Amniotic stem cell (primary cell): ENCODE data around the gene PPFIA3.
A peak's percentile ranks its signal among the peaks of the same experiment; 100 is the strongest.
"Not testable (repeated sequence)": the region's sequence is repeated elsewhere in the genome, so short reads cannot be mapped to it uniquely, and the experiment has no call there.

Experiments
- DNase-seq: peaks from one replicate; lab custom pipeline; 2025; lab: John Stamatoyannopoulos, UW

Gene PPFIA3

DNA sequence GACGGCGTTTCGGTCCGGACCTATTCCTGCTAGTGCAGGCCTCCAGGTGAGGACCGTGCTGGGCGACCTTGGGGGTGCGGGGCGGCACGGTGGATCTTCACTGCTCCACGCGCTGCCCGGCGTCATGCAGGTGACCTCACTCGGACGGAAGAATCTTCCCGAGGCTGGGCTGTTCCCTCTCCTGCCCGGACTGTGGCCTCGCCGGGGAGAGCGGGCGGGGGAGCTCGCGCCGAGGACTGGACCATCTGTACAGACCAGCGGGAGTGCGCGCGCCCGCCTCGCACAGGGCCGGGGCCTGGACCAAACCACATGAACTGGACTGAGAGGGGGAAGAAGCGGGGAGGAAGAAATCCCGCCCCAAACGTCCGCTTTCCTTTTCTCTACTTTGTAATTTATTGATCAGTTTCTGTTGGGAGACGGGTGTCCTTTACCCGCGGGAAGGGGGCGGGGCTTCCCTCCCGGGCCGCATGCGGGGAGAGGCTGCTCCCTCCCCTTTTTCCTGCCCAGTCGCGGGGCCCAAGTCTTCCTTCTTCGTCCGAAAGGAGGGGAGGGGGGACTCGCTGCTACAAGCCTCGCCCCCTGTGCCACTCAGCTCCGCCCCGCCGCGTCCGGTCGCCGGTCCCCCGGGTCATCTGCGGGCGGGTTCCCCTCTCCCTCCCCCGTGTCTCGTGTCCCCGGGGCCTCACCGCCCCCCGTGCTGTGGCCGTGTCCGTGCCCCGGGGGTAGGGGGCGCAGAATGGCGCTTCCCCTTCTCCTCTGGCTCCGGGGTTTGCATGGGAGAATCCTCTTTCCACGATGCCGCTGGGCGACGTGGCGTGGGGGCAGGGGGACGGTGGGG is 31.0 kb downstream of the PPFIA3 start:
- no peak for DNase-seq

DNA sequence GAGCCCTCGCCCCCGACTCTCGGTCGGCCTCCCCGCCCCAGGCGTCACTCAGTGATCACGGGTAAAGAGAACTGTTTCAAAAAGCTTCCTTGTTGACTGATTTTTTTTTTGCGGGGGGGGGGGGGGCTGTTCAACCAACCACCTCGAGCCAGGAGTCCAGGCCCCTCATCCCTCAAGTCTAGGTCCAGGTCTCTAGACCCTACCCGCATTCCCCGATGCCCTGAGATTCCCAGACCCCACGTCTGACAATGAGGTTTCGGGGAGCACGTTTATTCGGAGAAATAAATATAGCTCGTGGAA is 31.6 kb downstream of the PPFIA3 start:
- DNase-seq: no peak

DNA sequence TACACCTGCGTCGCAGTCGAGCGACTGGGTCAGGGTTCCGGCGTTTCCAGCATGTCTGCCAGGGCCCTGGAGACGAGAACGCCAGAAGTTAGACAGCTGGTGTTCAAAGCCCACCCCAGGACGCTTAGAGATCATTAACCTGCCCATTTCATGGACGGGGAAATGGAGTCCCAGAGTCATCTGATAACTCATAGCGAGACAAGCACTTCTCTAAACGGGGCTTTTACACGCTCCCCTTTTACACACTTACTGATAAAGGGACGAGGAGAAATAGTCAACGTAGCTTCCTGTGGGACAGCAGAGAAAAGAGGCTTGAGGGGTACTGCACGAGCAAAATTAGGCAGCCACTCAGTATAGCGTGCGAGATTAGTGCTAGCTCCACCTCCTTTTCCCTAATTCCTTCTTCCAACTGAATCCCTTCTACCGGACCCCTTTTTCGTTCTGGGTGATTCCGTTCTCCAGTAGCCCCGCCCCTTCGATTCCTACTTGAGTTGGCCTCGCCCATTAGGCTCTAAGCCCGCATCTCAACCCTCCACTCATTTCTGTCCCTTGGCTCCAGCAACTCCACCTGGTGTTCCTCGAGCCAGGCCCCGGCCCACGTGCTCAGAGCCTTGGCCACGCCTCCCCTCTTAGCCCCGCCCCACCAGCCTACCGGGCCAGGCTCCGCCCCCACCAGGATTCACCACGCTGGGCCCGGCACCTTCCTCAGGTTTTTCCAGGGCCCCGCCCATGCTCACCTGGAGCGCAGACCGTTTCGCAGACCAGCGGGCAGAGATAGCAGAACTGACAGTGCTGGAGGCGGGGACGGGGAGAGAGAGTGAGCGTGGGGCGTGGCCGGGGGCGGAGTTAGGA is 32.1 kb downstream of the PPFIA3 start:
- no peak for DNase-seq

DNA sequence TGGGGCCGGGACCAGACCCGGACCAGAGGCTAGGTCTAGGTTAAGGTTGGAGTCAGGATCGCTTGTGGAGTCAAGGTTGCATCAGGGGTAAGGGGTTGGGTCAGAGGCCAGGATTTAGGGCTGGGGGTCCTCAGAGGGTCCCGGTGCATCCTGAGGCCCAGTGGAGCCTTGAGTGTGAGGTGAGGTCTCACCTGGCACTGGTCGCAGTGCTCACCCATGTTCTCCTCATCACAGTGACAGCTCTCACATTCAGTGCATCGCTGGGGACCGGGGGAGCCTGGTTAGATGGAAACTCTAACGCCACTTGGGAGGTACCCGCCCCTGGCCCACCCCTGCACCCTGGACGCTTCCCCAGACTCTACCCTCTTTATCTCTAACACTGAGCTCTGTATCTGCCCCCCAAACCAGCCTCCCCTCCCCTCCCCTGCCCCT is 32.8 kb downstream of the PPFIA3 start:
- no peak for DNase-seq

DNA sequence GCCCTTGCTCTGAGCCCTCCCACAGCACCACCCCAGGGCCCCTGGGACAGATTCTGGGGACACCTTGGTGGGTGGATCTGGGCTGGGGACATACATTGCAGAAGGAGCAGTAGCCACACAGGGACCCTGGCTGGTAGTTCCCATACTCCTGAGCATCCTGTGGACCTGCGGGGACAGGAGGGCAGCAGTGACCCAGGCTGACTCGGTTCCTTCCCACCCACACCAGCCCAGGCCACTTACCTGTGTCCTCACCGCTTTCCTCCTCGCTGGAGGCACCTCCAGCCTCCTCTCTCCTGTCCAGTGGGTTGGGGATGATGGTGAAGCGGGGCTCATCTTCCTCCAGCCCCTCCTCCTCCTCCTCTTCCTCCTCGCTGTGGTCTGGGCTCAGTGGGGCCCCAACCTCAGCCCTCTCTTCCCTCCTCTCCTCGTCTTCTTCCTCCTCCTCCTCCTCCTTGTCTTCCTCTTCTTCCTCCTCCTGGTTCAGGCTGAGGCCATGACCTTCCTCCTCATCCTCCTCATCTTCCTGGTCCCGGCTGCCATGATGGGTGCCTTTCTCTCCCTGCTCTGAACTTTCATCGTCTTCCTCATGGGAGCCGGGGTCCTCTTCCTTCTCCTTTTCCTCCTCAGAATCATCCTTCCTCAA is 33.9 kb downstream of the PPFIA3 start:
- DNase-seq: no peak

DNA sequence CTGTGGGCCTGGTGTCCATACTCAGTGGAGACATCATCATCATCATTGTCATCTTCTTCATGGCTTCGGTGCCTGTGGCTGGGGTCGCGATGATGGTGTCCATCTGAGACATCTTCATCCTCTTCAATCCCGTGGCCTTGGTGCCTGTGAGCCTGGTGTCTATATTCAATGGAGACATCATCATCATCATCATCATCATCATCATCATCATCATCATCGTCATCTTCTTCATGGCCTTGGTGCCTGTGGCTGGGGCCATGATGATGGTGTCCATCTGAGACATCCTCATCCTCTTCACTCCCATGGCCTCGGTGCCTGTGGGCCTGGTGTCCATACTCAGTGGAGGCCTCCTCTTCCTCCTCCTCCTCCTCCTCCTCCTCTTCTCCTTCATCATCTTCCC is 34.9 kb downstream of the PPFIA3 start:
- DNase-seq: no peak

DNA sequence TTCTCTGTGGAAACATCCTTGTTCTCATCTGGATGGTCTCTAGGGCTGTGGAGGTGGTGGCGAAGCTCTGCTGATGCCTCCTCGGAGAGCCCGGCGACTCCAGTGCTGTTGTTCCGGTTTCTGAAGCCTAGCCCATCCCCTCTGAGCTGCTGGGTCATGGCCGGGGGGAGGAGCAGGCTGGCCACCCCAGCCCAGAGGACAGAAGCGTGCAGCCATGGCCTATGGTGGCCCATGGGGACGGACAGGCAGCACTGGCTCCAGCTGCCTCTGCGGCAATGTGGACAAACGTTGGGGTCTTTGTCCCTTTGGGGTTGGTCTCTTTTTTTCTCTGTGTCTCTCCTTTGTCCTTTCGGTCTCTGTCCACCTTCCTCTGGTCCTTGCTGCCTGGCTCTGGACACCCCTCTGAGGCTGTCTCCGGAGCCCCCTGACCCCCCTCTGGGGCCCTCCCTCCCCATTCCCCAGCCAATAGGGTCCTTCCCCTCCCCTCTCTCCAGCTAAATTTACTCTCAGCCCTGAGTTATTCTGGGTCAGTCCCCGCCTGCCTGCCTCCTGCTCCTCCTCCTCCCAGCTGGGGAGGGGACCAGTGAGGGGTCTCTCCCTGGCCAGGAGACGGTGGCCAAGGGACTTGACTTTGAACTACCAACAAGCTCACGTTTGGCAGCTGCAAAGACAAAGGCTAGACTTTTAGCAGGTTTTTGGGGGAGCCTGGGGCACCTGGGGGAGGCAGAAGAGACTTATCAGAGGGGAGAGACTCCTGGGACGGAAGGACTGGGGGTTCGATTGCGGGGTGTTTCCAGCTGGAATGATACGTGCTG is 35.9 kb downstream of the PPFIA3 start, which contains the start of gene HRC:
Gene HRC, minus strand, starts transcription at position 392 of the 815 bp plus-strand sequence. Its CDS starts 159 bp downstream, at position 233.
- DNase-seq: no peak

DNA sequence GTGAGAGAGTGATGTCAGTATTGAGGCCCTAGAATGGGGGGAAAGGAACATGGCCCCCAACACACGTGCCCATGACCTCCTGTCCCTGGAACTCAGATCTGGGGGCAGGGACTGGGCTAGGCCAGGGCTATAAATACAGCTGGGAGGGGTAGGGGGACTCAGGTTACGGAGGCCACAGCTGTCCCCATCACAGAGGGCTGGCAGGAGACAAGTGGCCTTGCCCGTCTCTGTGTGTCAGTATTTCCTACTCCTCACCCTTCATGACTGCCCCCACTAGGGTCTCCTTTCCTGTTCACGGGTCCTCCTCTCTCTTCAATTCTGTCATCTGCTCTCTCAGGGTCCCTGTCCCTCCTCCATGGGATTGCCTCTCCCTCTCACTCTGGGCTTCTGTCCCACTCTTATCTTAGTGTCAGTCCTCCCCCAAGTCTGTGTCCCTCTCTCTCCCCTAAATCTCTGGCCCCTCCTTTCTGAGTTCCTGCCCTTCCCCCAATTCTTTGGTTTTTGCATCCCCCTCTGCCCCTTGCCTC is 36.5 kb downstream of the PPFIA3 start:
- DNase-seq: no peak

DNA sequence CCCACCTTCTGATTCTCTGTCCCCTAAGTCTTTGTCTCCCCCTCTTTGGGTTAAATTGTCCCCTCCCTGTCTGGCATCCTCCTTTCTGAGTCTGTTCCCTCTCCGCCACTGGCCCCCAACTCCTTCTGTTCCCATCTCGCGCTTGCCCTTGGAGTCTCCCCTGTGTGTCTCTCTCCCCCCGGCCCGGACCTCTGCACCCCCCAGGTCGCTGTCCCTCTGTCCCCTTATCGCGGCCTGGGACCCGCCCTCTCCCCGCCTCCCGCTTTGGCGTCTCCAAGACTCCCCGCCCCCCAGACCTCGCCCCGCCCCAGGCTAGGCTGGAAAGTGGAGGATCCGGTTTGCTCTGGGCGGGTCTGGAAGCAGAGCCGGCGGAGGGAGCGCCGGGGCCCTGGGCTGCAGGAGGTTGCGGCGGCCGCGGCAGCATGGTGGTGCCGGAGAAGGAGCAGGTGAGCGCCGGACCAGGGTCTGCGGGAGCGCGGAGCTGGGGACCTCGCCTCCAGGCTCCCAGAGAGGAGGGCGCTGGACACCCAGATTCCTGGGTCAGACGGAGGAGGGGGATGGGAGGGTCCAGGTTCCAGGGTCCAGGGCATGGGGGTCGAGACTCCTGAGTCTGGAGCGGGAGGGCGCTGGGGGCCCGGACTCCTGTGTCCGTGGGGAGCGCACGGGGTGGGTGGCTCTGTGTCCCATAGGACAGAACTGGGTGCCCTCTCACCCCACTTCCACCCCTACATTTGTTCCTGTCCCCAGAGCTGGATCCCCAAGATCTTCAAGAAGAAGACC is 38.3 kb downstream of the PPFIA3 start, which contains the start of gene TRPM4:
Gene TRPM4, plus strand, starts transcription at position 348 of the 780 bp plus-strand sequence. Its CDS starts 75 bp downstream, at position 423.
- DNase-seq: peak; percentile 72

DNA sequence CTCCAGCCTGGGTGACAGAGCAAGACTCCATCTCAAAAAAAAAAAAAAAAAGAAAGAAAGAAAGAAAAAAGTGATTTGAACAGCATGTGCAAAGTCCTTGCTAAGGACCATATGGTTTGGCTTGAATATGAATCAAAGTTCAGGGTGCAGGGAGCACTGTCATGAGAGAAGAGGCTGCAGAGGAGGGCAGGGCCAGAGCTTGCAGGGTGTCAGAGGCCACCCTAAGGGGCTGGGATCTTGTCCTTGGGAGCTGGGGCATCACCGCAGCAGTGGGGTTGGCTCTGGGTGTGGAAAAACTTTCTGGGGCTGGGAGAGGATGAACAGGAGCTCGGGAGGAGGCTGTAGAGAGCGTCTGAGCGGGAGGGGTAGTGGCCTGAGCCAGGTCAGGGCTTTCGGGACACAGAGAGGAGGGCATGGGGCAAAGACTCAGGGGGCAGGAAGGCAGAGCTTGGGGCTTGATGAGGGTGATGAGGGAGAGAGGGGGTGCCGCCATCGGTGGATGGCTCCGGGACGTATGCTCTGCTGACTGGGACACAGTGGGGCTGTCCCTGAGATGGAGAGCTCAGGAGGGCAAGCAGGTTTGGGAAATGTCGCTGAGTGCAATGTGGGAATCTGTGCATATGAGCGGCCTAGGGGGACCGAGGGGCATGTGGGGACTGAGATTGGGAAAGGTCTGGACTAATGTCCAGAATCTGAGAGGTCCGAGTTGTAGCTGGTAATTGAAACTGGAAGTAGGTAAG is 41.3 kb downstream of the PPFIA3 start:
- no peak for DNase-seq

DNA sequence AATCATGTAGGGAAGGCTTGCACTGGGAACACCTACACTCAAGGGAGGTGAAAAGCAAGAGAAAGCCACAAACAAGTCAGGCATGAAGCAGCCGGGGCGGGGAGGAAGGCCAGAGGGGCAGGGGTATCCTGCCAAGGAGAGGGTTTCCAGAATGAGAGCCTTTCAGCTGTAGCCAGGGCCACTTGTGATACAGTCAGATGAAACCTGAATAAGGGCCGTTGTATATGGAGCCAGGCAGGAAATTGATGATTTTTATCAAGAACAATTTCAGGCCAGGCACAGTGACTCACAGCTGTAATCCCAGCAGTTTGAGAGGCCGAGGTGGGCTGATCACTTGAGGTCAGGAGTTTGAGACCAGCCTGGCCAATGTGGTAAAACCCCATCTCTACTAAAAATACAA is 42.6 kb downstream of the PPFIA3 start:
- DNase-seq: no peak

DNA sequence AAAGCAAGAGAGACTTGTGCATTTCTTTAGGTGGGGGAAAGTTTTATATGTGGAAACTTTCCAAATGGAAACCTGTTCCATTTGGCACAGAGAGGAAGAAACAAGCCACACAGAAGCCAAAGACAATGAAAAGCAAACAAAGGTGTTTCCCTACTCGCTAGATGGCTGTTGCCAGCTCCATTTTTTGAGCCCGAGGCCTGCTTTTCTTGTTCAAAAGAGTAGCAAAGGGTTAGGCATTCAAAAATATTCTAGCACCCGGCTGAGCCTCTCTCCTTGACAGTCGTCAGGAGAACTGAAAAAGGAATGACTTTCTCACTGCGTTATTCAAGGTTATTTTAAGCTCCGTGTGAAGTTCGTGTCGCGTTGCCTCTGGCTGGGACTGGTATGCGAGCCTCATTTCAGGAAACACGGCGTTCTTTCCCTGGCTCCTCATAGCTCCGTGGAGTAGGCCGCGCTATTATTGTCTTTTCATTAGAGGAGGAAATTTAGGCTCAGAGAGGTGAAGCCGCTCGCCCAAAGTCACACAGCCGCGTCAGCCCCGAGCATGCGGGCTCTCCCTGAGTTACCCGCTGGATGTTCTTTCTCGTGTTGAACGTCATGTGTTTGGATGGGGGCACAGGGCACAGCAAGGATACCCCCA is 45.9 kb downstream of the PPFIA3 start:
- no peak for DNase-seq

DNA sequence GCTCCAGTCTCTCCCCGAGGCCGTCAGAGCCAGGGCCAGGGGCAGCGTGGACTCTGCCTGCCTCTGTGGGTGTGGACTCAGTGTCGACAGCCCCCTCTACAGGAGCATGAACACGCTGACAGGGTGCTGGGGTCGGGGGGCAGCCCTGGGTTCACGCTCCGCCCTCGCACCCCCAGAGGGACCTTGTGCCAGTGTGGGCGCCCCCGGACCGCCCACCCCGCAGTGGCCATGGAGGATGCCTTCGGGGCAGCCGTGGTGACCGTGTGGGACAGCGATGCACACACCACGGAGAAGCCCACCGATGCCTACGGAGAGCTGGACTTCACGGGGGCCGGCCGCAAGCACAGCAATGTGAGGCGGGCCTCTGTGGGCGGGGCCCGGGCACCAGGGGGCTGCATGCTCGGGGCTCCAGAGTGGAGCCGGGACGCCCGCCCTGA is 46.5 kb downstream of the PPFIA3 start:
- no peak for DNase-seq

DNA sequence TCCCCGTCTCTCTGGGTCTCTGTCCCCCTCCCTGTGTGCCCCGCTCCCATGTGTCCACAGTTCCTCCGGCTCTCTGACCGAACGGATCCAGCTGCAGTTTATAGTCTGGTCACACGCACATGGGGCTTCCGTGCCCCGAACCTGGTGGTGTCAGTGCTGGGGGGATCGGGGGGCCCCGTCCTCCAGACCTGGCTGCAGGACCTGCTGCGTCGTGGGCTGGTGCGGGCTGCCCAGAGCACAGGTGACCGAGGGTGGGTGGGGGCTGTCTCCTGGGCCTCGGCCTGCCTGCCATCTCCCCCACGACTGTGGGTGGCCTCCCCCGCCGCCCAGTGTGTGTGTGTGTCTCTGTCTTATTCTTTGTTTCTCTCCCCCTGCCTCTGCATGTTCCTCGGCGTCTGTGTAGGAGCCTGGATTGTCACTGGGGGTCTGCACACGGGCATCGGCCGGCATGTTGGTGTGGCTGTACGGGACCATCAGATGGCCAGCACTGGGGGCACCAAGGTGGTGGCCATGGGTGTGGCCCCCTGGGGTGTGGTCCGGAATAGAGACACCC is 48.6 kb downstream of the PPFIA3 start:
- no peak for DNase-seq

DNA sequence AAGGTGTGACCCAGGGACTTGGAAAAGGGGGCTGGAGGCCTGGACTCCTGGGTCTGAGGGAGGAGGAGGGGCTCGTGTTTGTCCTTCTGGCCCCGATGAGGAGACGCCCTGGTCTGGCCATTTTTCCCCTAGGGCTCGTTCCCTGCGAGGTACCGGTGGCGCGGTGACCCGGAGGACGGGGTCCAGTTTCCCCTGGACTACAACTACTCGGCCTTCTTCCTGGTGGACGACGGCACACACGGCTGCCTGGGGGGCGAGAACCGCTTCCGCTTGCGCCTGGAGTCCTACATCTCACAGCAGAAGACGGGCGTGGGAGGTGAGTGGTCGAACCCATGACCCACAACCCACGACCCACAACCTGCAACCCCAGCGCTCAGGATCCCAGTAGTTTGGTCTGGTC is 49.1 kb downstream of the PPFIA3 start:
- no peak for DNase-seq

DNA sequence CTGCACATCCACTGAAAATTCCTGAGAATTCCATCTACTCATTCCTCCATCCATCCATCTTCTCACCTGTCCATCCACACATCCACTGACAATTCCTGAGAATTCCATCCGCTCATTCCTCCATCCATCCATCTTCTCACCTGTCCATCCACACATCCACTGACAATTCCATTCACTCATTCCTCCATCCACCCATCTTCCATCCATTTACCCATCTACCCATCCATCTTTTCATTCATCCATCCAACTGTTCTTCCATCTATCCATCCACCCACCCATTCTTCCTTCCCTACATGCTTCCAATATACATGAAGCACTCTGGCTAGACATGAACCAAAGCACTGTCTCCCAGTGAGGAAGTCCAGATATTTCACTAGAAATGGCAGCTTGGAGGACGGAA is 53.9 kb downstream of the PPFIA3 start:
- DNase-seq: no peak

DNA sequence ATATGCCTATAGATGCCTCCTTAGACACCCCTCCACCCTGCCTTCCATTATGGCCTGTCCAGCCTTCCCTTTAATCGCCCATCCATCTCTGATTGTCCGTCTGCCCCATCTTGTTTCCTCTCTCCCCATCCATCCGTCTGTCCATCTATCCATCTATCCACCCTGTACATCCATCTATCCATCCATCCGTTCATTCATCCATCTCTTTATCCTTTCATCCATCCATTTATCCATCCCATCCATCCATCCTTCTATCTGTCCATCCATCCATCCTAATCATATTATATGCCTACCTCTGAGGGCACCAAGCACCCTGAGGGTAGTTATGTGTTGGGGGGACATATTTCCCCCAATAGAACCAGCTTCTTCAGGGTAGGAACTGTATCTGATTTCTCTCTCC is 61.3 kb downstream of the PPFIA3 start:
- DNase-seq: no peak

DNA sequence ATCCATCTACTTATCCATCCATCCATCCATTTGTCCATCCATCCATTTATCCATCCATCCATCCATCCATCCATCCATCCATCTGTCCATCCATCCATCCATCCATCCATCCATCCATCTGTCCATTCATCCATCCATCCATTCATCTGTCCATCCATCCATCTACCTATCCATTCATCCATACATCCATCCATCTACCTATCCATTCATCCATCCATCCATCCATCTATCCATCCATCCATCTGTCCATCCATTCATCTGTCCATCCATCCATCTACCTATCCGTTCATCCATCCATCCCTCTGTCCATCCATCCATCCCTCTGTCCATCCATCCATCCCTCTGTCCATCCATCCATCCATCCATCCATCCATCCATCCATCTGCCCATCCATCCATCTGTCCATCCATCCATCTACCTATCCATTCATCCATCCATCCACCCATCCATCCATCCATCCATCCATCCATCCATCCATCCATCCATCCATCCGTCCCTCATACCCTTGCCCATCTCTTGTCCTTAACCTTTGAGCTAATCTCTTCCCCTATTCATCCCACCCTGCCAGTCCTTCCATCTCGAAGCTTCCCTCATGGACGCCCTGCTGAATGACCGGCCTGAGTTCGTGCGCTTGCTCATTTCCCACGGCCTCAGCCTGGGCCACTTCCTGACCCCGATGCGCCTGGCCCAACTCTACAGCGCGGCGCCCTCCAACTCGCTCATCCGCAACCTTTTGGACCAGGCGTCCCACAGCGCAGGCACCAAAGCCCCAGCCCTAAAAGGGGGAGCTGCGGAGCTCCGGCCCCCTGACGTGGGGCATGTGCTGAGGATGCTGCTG is 62.9 kb downstream of the PPFIA3 start:
- not testable (repeated sequence) for DNase-seq
